ENCODE results near the gene ODC1.

The ODC1 gene

DNA sequence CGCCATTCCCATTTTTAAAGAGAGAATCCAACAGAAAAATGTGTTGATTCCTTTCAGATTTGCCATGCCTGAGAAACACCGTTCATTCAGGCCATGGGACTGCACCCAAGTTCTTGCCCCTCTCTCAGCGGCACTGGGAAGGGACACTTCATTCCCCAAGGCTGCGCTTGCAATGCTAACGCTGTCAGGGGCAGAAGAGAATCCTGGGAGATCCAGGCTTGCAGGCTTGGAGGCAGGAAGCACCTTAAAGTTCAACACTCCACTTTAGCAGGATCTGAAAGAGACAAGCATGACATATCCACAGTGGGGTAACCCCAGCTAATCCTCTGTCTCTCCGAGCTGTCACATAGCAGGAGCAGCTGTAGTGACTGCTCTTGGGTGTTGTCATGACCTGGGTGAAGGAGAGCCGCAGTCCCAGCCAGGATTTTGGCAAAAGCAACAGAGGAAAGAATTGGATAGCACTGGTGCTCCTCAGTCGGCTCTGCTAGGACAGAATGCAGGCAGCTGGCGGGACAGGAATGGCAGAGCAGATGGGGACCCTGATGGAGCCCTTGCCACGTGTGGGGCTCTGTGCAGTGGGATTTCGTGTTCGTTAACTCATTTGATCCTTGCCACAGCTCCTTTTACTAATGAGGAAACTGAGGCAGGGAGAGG lies 22.0 kb upstream of the ODC1 start:
- Histone ChIP-seq H3K18ac (ENCODE audit: low read depth in 1 of 2, low read length in 2 of 2) (no peak overlapping the region), H2BK12ac (ENCODE audit: low read length in 2 of 2) (no peak overlapping the region), H3K36me3 (ENCODE audit: control insufficient read depth in 1 of 2, insufficient read depth in 2 of 2, low read depth in 1 of 2, low read length in 2 of 2) (no peaks in the 10 kb centered on the region), H3K23ac (ENCODE audit: low read length in 2 of 2) (no peak overlapping the region), H4K91ac (ENCODE audit: low read length) (no peak overlapping the region), H2AK5ac (ENCODE audit: low read length, severe bottlenecking) (no peak overlapping the region), H3K79me1 (replicated peaks; ENCODE audit: low read length, poor library complexity, severe bottlenecking) (no peaks in the 10 kb centered on the region), H3K4me1 (ENCODE audit: control insufficient read depth, insufficient read depth, low read depth, low read length) (no peaks in the 10 kb centered on the region), H2BK15ac (ENCODE audit: low read depth, poor library complexity, severe bottlenecking) (no peak overlapping the region), H3K4me3 (ENCODE audit: insufficient read depth in 1 of 2, low read depth in 1 of 2, low read length in 2 of 2) (no peak overlapping the region), H3K27ac (ENCODE audit: low read length, poor library complexity, severe bottlenecking) (no peak overlapping the region), H2BK5ac (ENCODE audit: low read depth, low read length, poor library complexity, severe bottlenecking) (no peak overlapping the region), H3K9me3 (ENCODE audit: control insufficient read depth, low read length) (no peaks in the 10 kb centered on the region), H4K8ac (ENCODE audit: low read length) (no peak overlapping the region), H3K27me3 (ENCODE audit: control insufficient read depth in 1 of 2, insufficient read depth in 1 of 2, low read length in 2 of 2) (peaks cover 0 to 48% of the 10 kb centered on the region in 2 experiments), H3K4ac (ENCODE audit: low read depth in 1 of 2, low read length in 2 of 2) (no peak overlapping the region), H3K14ac (ENCODE audit: low read length in 2 of 2) (no peak overlapping the region), H2AFZ (ENCODE audit: low read depth, low read length) (no peak overlapping the region), H3K4me2 (ENCODE audit: low read length, poor library complexity, severe bottlenecking) (no peak overlapping the region), H3K9ac (ENCODE audit: low read length) (no peak overlapping the region), H2BK120ac (ENCODE audit: low read depth, low read length) (no peak overlapping the region)
- no peak for DNase-seq
- WGBS = 87% methylated on average over 12 of the region's 12 CpGs

DNA sequence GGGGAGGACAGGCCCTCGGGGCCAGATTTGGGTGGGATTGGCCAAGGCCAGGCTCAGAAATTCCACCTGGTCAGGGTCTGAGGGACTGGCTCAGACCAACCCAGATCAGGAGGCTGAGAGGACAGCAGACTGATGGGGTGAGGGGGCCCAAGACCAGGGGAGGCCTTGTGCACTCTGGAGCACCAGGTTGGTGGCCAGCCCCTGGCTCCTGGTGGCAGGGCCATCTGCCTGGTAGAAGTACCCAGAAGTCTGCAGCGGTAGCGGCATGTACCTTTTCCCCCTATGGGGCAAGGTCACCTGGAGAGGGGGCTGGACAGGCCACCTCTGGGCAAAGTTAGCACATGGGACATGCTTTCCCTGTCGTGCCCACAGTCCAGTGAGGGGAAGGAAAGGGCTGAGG lies 21.2 kb upstream of the ODC1 start:
- no peak overlapping the region for H3K23ac ChIP-seq (ENCODE audit: low read length in 2 of 2)
- H4K91ac ChIP-seq (ENCODE audit: low read length) = no peak overlapping the region
- peaks cover 0 to 40% of the 10 kb centered on the region in 2 experiments for H3K27me3 ChIP-seq (ENCODE audit: control insufficient read depth in 1 of 2, insufficient read depth in 1 of 2, low read length in 2 of 2)
- no peak overlapping the region for H2AK5ac ChIP-seq (ENCODE audit: low read length, severe bottlenecking)
- no peak overlapping the region for H3K27ac ChIP-seq (ENCODE audit: low read length, poor library complexity, severe bottlenecking)
- no peak for DNase-seq
- no peak overlapping the region for H3K4me3 ChIP-seq (ENCODE audit: insufficient read depth in 1 of 2, low read depth in 1 of 2, low read length in 2 of 2)
- no peak overlapping the region for H2BK5ac ChIP-seq (ENCODE audit: low read depth, low read length, poor library complexity, severe bottlenecking)
- H3K9me3 ChIP-seq (ENCODE audit: control insufficient read depth, low read length) = no peaks in the 10 kb centered on the region
- H3K4me1 ChIP-seq (ENCODE audit: control insufficient read depth, insufficient read depth, low read depth, low read length) = no peaks in the 10 kb centered on the region
- H2BK15ac ChIP-seq (ENCODE audit: low read depth, poor library complexity, severe bottlenecking) = no peak overlapping the region
- H3K9ac ChIP-seq (ENCODE audit: low read length) = no peak overlapping the region
- no peak overlapping the region for H2BK12ac ChIP-seq (ENCODE audit: low read length in 2 of 2)
- no peaks in the 10 kb centered on the region for H3K79me1 ChIP-seq (replicated peaks; ENCODE audit: low read length, poor library complexity, severe bottlenecking)
- no peak overlapping the region for H4K8ac ChIP-seq (ENCODE audit: low read length)
- no peak overlapping the region for H3K4ac ChIP-seq (ENCODE audit: low read depth in 1 of 2, low read length in 2 of 2)
- WGBS = 84% methylated on average over 4 of the region's 4 CpGs
- H3K18ac ChIP-seq (ENCODE audit: low read depth in 1 of 2, low read length in 2 of 2) = no peak overlapping the region
- H3K36me3 ChIP-seq (ENCODE audit: control insufficient read depth in 1 of 2, insufficient read depth in 2 of 2, low read depth in 1 of 2, low read length in 2 of 2) = no peaks in the 10 kb centered on the region
- no peak overlapping the region for H3K4me2 ChIP-seq (ENCODE audit: low read length, poor library complexity, severe bottlenecking)
- H3K14ac ChIP-seq (ENCODE audit: low read length in 2 of 2) = no peak overlapping the region
- no peak overlapping the region for H2AFZ ChIP-seq (ENCODE audit: low read depth, low read length)
- H2BK120ac ChIP-seq (ENCODE audit: low read depth, low read length) = no peak overlapping the region

DNA sequence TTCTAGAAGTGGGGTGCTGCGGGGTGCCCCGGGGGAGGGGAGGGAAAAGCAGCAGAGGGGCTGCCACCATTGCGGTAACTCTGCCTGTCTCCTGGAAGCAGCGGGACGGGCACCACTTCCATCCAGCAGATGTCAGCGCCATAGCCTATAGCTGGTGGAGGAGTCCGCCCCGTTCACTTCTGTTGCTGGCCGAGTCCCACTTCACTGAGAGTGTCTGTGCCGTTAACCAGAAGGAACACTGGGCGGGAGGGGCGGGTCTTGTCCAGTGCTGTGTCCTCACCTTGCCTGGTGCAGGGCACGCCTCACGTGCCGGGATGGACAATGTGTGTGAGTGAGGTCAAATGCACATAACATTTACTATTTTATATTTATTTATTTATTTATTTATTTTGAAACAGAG lies 19.3 kb upstream of the ODC1 start:
- no peak for DNase-seq
- Histone ChIP-seq H3K27ac (ENCODE audit: low read length, poor library complexity, severe bottlenecking) (no peak overlapping the region), H4K8ac (ENCODE audit: low read length) (no peak overlapping the region), H3K36me3 (ENCODE audit: control insufficient read depth in 1 of 2, insufficient read depth in 2 of 2, low read depth in 1 of 2, low read length in 2 of 2) (no peaks in the 10 kb centered on the region), H2BK120ac (ENCODE audit: low read depth, low read length) (no peak overlapping the region), H3K4me1 (ENCODE audit: control insufficient read depth, insufficient read depth, low read depth, low read length) (no peaks in the 10 kb centered on the region), H3K14ac (ENCODE audit: low read length in 2 of 2) (no peak overlapping the region), H3K4me3 (ENCODE audit: insufficient read depth in 1 of 2, low read depth in 1 of 2, low read length in 2 of 2) (no peak overlapping the region), H3K4me2 (ENCODE audit: low read length, poor library complexity, severe bottlenecking) (no peak overlapping the region), H3K18ac (ENCODE audit: low read depth in 1 of 2, low read length in 2 of 2) (no peak overlapping the region), H2AK5ac (ENCODE audit: low read length, severe bottlenecking) (no peak overlapping the region), H3K23ac (ENCODE audit: low read length in 2 of 2) (no peak overlapping the region), H2BK5ac (ENCODE audit: low read depth, low read length, poor library complexity, severe bottlenecking) (no peak overlapping the region), H3K79me1 (replicated peaks; ENCODE audit: low read length, poor library complexity, severe bottlenecking) (no peaks in the 10 kb centered on the region), H2AFZ (ENCODE audit: low read depth, low read length) (no peak overlapping the region), H4K91ac (ENCODE audit: low read length) (no peak overlapping the region), H3K9me3 (ENCODE audit: control insufficient read depth, low read length) (no peaks in the 10 kb centered on the region), H2BK15ac (ENCODE audit: low read depth, poor library complexity, severe bottlenecking) (no peak overlapping the region), H3K4ac (ENCODE audit: low read depth in 1 of 2, low read length in 2 of 2) (no peak overlapping the region), H3K27me3 (ENCODE audit: control insufficient read depth in 1 of 2, insufficient read depth in 1 of 2, low read length in 2 of 2) (peaks cover 4 to 41% of the 10 kb centered on the region in 2 experiments), H3K9ac (ENCODE audit: low read length) (no peak overlapping the region), H2BK12ac (ENCODE audit: low read length in 2 of 2) (no peak overlapping the region)
- 80% methylated on average over 9 of the region's 15 CpGs for whole genome bisulfite sequencing

DNA sequence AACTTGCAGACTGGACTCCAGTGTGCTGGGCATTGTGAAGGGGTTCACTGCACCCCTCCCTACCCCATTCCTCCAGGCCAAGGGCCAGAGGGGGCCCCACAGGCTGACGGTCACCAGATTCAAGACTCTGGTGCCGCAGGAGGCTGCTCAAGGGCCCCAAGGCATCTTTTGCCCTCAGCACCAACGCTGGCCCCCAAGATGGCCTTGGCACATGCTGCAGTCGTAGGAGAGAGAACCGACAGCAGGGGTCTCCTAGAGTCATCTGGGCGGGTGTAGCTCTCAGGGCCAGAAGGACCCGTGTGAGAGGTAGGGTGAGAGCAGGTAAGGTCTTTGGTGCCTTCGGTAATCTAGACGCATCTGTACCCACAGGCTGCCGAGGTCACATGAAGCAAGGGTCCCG lies 18.7 kb upstream of the ODC1 start:
- Histone ChIP-seq H3K27me3 (ENCODE audit: control insufficient read depth in 1 of 2, insufficient read depth in 1 of 2, low read length in 2 of 2) (peaks cover 6 to 47% of the 10 kb centered on the region in 2 experiments), H3K4ac (ENCODE audit: low read depth in 1 of 2, low read length in 2 of 2) (no peak overlapping the region), H4K91ac (ENCODE audit: low read length) (no peak overlapping the region), H3K79me1 (replicated peaks; ENCODE audit: low read length, poor library complexity, severe bottlenecking) (no peaks in the 10 kb centered on the region), H2BK15ac (ENCODE audit: low read depth, poor library complexity, severe bottlenecking) (no peak overlapping the region), H4K8ac (ENCODE audit: low read length) (no peak overlapping the region), H2BK5ac (ENCODE audit: low read depth, low read length, poor library complexity, severe bottlenecking) (no peak overlapping the region), H3K9me3 (ENCODE audit: control insufficient read depth, low read length) (no peaks in the 10 kb centered on the region), H3K4me2 (ENCODE audit: low read length, poor library complexity, severe bottlenecking) (no peak overlapping the region), H3K27ac (ENCODE audit: low read length, poor library complexity, severe bottlenecking) (no peak overlapping the region), H2BK120ac (ENCODE audit: low read depth, low read length) (no peak overlapping the region), H2BK12ac (ENCODE audit: low read length in 2 of 2) (no peak overlapping the region), H3K18ac (ENCODE audit: low read depth in 1 of 2, low read length in 2 of 2) (no peak overlapping the region), H2AK5ac (ENCODE audit: low read length, severe bottlenecking) (no peak overlapping the region), H3K14ac (ENCODE audit: low read length in 2 of 2) (no peak overlapping the region), H3K23ac (ENCODE audit: low read length in 2 of 2) (no peak overlapping the region), H3K36me3 (ENCODE audit: control insufficient read depth in 1 of 2, insufficient read depth in 2 of 2, low read depth in 1 of 2, low read length in 2 of 2) (no peaks in the 10 kb centered on the region), H3K4me3 (ENCODE audit: insufficient read depth in 1 of 2, low read depth in 1 of 2, low read length in 2 of 2) (no peak overlapping the region), H3K4me1 (ENCODE audit: control insufficient read depth, insufficient read depth, low read depth, low read length) (no peaks in the 10 kb centered on the region), H2AFZ (ENCODE audit: low read depth, low read length) (no peak overlapping the region), H3K9ac (ENCODE audit: low read length) (no peak overlapping the region)
- DNase-seq = no peak
- 82% methylated on average over 11 of the region's 11 CpGs for WGBS

Data from mesenchymal stem cell (in vitro differentiated cells and primary cell).